ENCODE data around the gene LGALS14. TPM values are rescaled to one million over a fixed set of nuclear protein-coding genes. Genes with fewer than 3 reads are reported as not detected.

LGALS14 gene
- polyA plus RNA-seq, 3 donors = not detected

- Mint-ChIP-seq H3K9me3 (no peaks in the 10 kb centered on the region), H3K27me3 (ENCODE audit: low read depth in 3 of 3) (peaks cover 5 to 21% (median 13%) of the 10 kb centered on the region in 3 donors), H3K27ac (no peak overlapping the region), H3K4me3 (no peak overlapping the region), H3K4me1 (no peaks in the 10 kb centered on the region), H3K36me3 (no peaks in the 10 kb centered on the region)
- Histone ChIP-seq H3K4me3 (replicated peaks in 1 of 3; ENCODE audit: low read depth in 2 of 3, low read length in 3 of 3) (no peak overlapping the region), H3K36me3 (replicated peaks in 1 of 2; ENCODE audit: control insufficient read depth in 1 of 2, insufficient read depth in 2 of 2, low read length in 2 of 2) (no peaks in the 10 kb centered on the region), H3K79me2 (ENCODE audit: insufficient read depth, low read length) (no peaks in the 10 kb centered on the region), H4K20me1 (ENCODE audit: insufficient read depth, low read length) (no peaks in the 10 kb centered on the region), H3K4me2 (replicated peaks; ENCODE audit: extremely low read depth, low read length, poor library complexity, severe bottlenecking) (no peak overlapping the region), H3K4me1 (ENCODE audit: control insufficient read depth in 1 of 2, insufficient read depth in 2 of 2, low read length in 2 of 2) (no peaks in the 10 kb centered on the region), H3K27me3 (ENCODE audit: control insufficient read depth in 2 of 2, insufficient read depth in 2 of 2, low read length in 2 of 2) (peaks cover 3 to 4% of the 10 kb centered on the region in 2 donors), H3K9me3 (replicated peaks in 1 of 2; ENCODE audit: control insufficient read depth in 1 of 2, insufficient read depth in 1 of 2, low read length in 2 of 2) (no peaks in the 10 kb centered on the region), H2AFZ (ENCODE audit: insufficient read depth, low read depth, low read length, poor library complexity, severe bottlenecking) (no peak overlapping the region), H3K27ac (ENCODE audit: low read depth in 1 of 2, low read length in 2 of 2) (no peak overlapping the region), H3K9ac (ENCODE audit: insufficient read depth, low read length, poor library complexity, severe bottlenecking) (no peak overlapping the region)
- TF ChIP-seq CTCF (IDR thresholded peaks at IDR 0.05) = no peak
- 60% methylated on average over 3 of the region's 3 CpGs for WGBS (ENCODE audit: insufficient coverage)
- intact Hi-C loops (cut with micrococcal nuclease) = no loop called here
- no peak for DNase-seq
Measured at GRCh38 chr19:39754971-39755370, 50.7 kb downstream of the LGALS14 start.

Small RNA genes lying within 50 kb of the gene (small RNA-seq; reads per million reads assigned to genes)
- not detected for gene RPS29P27 (ENCODE audit: insufficient read length, low read depth)

Other genes starting within 250 kb of the LGALS14 start
- gene TIMM50, start 223.6 kb upstream of the LGALS14 start, polyA plus RNA-seq = 10 to 100 TPM; 22.0 to 54.6 (median 43.8) TPM
- not detected for gene DLL3, start 205.5 kb upstream of the LGALS14 start, polyA plus RNA-seq
- not detected for gene SELENOV, start 189.3 kb upstream of the LGALS14 start, polyA plus RNA-seq
- 1 to 10 TPM; 1.2 to 2.6 (median 2.4) TPM for gene EID2B, start 171.6 kb upstream of the LGALS14 start, polyA plus RNA-seq
- 10 to 100 TPM in 2 of 3 donors, 1 to 10 TPM in 1; 5.8 to 20.4 (median 12.5) TPM for gene EID2, start 164.3 kb upstream of the LGALS14 start, polyA plus RNA-seq
- not detected for gene LGALS13, start 102.0 kb upstream of the LGALS14 start, polyA plus RNA-seq
- gene LGALS16, start 48.6 kb upstream of the LGALS14 start, polyA plus RNA-seq = not detected
- 1 to 10 TPM in 1 of 3 donors, under 1 TPM in 1, not detected in 1; 0.82 to 1.9 TPM for gene CLC, start 33.5 kb downstream of the LGALS14 start, polyA plus RNA-seq
- gene LEUTX, start 74.4 kb downstream of the LGALS14 start, polyA plus RNA-seq = not detected
- gene DYRK1B, start 129.7 kb downstream of the LGALS14 start, polyA plus RNA-seq = 10 to 100 TPM in 1 of 3 donors, 1 to 10 TPM in 2; 4.2 to 13.6 (median 6.5) TPM
- 100 to 1,000 TPM in 1 of 3 donors, 10 to 100 TPM in 2; 57.1 to 157 (median 60.3) TPM for gene FBL, start 141.9 kb downstream of the LGALS14 start, polyA plus RNA-seq
- under 1 TPM in 2 of 3 donors, not detected in 1; 0.07 to 0.29 TPM for gene FCGBP, start 230.2 kb downstream of the LGALS14 start, polyA plus RNA-seq